Measurements from ENCODE around the gene PGBD2.
"Not testable (repeated sequence)": the region's sequence is repeated elsewhere in the genome, so short reads cannot be mapped to it uniquely, and the experiment has no call there.

The PGBD2 gene

DNA sequence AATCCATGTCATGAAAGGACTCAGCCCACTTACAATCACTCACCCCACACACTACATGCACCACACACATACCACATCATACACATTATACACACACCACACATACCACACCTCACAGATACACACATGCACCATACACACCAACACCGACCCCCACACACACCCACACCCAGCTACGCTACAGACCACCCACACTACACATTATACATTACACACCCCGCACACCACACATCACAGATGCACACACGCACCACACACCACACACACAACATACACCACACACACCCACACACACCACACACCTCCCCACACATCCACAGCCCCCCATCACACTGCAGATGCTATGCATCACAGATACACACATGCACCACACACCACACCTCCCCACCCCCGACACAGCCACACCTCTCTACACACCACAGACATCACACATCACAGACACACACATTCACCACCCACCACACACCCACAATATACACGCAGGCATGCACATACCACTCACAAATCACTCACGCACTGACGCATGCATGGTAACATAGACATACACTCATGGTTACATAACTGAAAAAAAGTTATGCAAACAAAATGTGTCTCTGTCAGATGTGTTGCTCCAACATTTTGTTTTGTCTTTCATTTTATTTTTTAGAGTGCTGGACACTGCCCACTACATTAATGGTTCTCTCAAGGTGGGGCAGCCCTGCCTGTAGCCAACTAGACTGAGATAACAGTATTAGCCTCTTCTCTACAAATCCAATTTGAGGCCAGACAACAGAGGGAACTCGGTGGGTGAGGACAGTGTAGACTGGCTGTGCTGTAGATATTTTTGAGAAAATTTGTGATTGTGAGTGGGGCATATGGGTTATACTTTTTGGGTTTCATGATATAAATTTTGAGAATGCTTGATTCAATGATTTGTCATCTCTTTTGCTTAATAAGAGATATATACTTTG lies 15.2 kb upstream of the PGBD2 start:
- no peak for DNase-seq (ENCODE audit: low read depth)

GRCh38 chr1:248891758-248892157 lies 14.3 kb upstream of the PGBD2 start:
- no peak for DNase-seq (ENCODE audit: low read depth)

GRCh38 chr1:248892590-248892989 lies 13.4 kb upstream of the PGBD2 start:
- no peak for DNase-seq (ENCODE audit: low read depth)

DNA sequence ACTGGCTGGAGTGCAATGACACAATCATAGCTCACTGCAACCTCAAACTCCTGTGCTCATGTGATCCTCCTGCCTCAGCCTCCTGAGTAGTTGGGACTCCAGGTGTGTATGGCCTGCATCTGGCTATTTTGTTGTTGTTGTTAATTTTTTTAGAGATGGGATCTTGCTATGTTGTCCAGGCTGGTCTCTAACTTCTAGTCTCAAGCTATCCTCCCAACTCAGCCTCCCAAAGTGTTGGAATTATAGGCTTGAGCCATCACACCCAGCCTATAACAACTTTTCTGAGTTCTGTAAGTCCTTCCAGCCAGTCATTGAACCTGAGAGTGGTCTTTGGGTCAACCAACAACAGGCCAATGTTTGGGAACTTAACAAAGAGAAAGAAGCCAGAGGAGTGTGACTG lies 11.2 kb upstream of the PGBD2 start:
- no peak for DNase-seq (ENCODE audit: low read depth)

GRCh38 chr1:248897412-248898337 lies 8.4 kb upstream of the PGBD2 start:
- no peak for DNase-seq (ENCODE audit: low read depth)

- no peak for DNase-seq (ENCODE audit: low read depth)
These were observed 5.4 kb upstream of the PGBD2 start for GRCh38 chr1:248900637-248901036.

DNA sequence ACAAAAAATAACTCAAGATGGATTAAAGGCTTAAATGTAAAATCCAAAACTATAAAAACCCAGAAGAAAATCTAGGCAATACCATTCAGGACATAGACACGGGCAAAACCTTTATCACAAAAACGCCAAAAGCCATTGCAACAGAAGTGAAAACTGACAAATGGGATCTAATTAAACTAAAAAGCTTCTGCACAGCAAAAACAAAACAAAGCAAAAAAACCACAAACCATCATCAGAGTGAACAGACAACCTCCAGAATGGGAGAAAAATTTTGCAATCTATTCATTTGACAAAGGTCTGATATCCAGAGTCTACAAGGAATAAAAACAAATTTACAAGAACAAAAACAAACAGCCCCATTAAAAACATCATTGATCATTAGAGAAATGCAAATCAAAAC lies 4.5 kb upstream of the PGBD2 start:
- no peak for DNase-seq (ENCODE audit: low read depth)

GRCh38 chr1:248904437-248905216 lies 1.4 kb upstream of the PGBD2 start:
- DNase-seq (ENCODE audit: low read depth): no peak

- no peak for DNase-seq (ENCODE audit: low read depth)
These were observed 400 bp upstream of the PGBD2 start for GRCh38 chr1:248905662-248906008.

DNA sequence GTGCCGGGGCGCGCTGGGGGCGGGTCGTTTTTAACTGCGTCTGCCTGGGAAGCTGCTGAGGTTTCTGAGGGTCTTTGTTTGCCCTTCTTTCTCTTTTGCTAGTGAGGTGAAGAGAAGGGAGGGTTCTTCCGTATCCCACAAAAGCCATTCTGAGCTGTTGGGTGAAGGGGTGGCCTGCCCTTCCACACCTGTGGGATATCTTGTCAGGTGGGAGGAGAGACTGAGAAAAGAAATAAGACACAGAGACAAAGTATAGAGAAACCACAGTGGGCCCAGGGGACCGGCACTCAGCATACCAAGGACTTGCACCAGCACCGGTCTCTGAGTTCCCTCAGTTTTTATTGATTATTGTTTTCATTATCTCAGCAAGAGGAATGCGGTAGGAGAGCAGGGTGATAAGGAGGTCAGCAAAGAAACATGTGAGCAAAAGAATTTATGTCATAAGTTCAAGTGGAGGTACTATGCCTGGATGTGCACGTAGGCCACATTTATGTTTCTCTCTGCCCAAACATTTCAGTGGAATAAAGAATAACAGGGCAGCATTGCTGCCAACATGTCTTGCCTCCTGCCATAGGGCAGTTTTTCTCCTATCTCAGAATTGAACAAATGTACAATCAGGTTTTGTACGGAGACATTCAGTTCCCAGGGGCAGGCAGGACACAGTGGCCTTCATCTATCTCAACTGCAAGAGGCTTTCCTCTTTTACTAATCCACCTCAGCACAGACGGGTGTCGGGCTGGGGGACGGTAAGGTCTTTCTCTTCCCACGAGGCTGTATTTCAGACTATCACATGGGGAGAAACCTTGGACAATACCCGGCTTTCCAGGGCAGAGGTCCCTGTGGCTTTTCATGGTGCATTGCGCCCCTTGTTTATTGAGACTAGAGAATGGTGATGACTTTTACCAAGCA lies 972 bp downstream of the PGBD2 start:
- DNase-seq (ENCODE audit: low read depth): peak; percentile 41

DNA sequence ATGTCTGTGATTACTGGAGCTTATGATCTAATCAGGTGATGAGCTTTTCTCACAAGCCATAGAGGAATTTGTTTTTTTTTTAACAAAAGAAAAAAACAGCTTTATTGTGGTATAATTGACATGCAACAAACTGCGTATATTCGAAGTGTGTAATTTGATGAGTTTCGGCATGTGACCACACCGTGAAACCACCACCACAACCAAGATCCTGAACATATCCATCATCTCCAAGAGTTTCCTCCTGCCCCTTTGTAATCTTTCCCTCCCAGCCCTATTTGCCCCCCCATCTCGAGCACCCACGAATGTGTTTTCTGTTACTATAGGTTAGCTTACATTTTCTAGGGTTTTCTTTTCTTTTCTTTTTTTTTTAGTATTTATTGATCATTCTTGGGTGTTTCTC lies 4.7 kb downstream of the PGBD2 start:
- no peak for DNase-seq (ENCODE audit: low read depth)

DNA sequence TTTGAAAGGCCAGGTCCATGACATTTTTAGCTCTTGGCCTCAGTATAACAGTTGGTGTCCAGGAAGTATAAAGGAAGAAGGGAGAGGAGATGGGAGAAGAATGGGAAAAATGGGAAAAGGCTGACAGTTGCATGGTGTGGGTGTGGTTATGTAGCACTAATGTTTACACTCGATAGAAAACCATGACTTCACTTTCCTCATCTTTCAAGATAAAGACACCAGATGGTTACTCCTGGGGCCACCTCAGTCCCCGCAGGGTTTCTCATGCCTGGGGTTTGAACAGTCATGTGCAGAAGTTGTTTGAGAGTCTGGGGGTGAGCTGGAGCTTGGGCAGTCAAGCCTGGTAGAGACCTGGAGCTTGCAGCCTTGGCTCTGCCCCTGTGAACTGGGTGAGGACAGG lies 7.9 kb downstream of the PGBD2 start:
- no peak for DNase-seq (ENCODE audit: low read depth)

DNA sequence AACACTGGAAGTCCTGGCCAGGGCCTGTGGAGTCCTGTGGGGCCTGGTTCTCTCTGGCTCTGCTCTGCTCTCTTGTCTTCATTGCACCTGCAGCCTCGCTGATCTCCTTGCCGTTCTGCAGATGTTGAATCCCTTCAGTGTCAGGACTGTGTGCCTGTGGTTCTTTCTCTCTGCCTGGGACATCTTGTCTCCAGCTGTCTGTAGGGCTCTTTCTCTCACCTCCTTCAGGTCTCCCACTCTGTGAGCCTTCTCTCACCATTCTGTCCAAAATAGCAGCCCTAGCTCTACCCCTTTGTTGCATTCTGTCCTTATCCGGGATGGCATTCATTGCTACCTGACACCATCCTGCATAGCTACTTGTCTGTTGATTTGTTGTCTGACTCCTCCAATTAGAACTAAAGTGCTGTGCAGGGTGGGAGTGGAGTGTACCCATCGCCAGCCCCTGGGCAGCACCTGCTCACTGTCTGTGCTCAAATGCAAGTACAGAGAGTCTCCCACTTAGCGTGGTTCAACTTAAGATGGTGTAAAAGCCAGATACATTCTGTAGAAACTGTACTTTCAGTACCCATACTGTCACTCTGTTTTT lies 8.9 kb downstream of the PGBD2 start:
- DNase-seq (ENCODE audit: low read depth): no peak

- DNase-seq (ENCODE audit: low read depth): peak; percentile 36
These were observed 12.1 kb downstream of the PGBD2 start for GRCh38 chr1:248918131-248918530.

DNA sequence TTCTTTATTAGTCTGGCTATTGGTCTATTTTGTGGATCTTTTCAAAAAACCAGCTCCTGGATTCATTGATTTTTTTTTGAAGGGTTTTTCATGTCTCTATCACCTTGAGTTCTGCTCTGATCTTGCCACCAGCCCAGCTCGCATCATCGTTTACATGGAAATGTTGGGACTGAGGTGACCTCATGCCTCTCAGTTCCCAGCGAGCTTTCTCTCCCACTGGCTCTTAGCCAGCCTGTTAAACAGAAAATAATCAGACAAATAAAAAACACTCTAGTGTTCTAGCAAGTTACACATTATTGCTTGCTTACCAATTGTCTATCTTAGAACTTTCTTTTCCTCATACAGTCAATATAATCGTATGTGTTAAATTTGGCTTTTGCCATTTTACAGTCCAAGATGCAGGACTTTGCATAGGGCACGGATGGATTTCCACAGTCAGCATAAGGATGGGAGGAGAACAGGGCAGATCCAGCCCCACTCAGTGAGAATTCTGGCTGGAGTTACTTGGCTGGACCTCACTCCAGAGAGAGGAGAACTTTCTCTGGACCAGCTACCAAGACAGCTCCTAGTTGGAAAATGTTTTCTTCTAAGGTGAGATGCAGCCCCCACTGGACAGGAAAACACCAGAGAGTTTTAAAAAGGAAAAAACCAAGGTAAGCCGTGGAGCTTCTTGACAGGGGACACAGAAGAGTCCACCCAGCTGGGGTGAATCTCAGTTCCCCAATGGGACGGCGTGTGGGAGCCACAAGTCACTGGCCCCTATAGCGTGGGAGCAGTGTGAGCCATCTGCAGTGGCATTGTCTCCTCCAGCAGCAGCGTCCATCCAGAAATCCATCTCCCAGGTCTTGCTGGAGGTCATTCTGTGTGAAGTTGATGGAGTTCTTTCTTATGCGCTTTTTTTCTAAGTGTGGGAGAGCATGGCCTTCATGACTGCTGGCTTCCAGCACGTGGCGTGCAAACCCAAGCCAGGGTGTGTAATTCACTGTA lies 17.6 kb downstream of the PGBD2 start:
- DNase-seq (ENCODE audit: low read depth): peak; percentile 26

- peak; percentile 58 for DNase-seq (ENCODE audit: low read depth)
These were observed 18.9 kb downstream of the PGBD2 start for GRCh38 chr1:248924696-248925532.

- not testable (repeated sequence) for DNase-seq (ENCODE audit: low read depth)
These were observed 19.8 kb downstream of the PGBD2 start for GRCh38 chr1:248925859-248926258.

DNA sequence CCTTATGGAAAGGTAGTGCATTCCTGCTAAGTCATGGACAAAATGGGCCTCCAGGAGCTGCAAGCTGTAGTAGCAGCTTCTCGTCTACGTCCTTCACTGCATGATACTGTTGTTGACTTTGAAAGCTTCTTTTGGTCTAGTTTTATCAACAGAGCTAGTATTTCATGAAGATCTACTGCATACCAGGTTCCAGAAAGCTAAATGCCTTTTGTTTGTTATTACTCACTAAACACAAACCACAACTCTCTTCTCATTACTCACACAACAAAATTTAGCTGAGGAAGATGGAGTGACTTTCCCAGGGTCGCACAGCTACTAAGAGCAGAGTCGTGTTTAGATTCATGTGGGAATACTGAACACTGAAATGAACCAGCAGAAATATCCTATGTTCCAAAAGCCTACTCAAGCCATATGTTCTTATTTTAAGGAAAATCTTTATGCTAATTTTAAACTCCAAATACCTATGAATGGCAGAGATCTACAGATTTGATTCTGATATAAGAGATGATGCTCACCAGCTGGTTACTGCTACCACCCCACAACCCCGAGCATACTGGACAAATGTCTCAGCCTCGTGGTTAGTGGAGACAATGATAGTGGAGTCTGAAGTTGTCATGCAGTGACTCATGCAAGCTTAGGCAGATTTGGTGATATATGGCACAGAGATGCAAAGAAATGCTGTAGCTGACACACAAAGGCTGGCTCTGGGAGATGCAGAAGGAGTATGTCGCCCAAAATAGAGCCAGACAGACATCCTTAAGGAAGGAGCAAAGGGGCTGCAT lies 20.6 kb downstream of the PGBD2 start:
- peak; percentile 86 for DNase-seq (ENCODE audit: low read depth)
